Hematopoietic multipotent progenitor cell treated with erythropoietin and hydrocortisone succinate and interleukin-3 and kit ligand, for 6 days (in vitro differentiated cells): ENCODE results near the gene ARPC5L.
"Not testable (repeated sequence)": the region's sequence is repeated elsewhere in the genome, so short reads cannot be mapped to it uniquely, and the experiment has no call there.

Source experiments
- DNase-seq: peaks from one replicate; pipeline ENCODE4 v3.0.0-alpha.2; 2015

The ARPC5L gene

DNA sequence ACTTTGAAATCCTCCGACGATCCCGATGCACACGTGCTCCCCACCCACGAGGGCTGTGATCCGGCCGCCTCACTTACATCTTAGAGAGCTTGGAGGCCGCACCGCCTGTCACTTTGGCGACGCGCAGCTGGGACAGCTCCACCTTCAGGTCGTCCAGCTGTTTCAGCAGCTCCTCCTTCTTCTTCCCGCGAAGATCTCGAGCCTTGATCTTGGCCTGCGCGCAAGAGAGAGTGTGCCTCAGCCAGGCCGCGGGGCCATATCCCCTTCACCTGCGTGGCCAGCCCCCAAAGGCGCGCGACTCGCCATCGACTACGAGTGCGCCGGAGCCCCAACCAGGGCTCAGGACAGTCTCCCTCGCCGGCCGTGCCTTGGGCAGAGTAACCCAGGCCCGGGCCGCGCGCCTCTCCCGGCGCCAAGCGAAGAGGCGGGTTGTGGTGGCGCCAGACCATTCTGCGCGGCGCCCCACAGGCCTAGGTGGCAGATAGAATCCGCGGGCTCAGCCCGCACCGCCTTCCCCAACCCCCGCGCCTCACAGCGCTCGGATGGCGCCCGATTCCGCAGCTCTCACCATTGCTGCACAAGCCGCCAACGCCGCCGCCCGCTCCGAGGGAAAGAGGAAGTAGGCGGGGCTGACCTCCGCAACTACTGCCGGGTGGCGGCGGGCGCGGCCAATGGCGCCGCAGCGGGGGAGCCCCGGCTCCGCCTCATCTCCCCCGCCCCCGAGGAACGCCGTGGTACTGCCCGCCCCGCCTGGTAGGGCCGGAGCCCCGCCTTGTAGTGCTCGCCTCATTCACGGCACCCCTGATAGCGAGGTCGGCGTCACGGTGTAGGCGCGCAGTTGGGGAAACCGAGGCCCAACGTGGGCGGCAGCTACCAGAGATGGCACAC is at the start of gene ARPC5L, which contains the start of gene RPL35:
Gene ARPC5L, plus strand, starts transcription at position 789 of the 888 bp plus-strand sequence. CDS start 7,161 bp downstream, outside the sequence.
Gene RPL35, minus strand, starts transcription at position 616 of the 888 bp plus-strand sequence. Its CDS starts 45 bp downstream, at position 571.
- DNase-seq, result peak; percentile 97

DNA sequence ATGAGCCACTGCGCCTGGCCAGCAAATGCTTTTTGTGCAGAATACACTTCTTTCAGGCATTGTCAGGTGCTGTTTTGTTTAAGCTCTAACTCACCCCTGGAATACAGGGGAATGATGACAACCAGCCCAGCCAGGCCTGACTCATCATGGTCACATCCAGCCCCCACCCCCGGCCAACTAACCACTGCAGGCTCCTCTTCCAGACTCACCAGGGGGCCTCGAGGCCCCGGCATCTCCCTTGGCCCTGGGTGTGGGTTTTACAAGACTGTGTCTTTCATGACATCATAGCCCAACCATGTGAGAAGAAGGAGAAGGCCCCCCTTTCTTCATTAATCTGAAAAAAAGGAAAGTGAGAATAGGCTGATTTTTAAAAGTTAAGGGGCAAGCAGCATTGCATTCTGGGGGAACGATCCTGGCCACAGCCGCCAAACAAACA is 49.5 kb upstream of the ARPC5L start:
- DNase-seq, result no peak

DNA sequence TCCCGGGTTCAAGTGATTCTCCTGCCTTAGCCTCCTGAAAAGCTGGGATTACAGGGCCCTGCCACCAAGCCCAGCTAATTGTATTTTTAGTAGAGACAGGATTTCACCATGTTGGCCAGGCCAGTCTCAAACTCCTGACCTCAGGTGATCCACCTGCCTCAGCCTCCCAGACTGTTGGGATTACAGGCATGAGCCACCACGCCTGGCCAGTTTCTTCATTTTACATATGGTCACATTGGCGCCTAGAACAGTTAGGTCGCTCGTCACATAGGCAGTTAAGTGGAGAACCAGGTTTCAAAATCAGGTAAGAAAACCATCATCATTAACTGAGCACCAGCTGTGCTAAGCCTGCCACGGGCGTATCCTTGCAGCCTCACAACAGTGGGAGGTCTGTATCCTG is 48.9 kb upstream of the ARPC5L start:
- DNase-seq, result no peak

DNA sequence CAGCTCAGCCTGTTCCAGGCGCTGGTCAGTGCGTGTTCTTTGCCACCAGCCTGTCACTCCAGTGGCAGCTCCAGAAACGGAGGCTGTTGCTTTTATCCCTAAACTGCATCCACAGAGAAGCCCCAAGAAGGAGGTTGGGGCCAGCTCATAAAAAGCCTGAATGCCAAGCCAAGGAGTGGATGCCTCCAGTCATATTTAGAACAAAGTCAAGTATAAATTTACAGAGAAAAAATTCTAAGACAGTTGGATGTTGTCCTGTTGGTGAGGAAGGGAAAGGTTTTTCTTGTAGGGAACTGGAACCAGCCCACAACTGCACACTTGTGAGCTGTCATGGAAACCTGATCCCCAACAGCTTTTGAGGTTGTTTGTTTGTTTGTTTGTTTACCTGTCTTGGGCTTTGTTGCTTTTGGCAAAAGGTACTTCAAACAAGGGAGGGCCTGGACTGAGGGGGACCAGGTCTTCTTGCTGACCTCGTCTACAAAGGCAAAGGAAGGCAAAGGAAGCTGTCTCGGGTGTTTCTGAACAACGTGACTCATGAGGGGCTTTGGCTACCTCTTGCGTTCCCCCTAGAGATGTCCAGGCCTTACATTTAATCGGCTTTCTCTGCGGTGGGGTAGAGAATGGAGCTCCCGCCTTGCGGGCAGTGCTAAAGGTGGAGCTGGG is 48.3 kb upstream of the ARPC5L start:
- DNase-seq, result no peak

DNA sequence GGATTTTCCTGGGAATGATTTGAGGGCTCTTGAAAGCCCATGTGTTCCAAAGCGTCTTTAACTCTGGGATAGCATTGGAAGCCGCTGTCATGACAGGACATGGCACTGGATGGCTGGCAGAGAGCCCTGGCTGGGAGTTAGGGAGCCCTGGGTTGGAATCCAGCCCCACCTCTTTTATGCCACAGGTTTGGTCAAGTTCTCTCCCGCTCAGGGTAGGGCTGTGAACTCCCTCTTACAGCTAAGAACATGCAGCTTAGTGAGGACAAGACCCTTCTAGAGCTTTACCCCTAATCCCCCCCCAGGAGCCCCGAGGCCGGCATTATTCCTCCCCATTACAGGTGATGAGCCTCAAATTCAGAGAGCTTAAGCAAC is 47.8 kb upstream of the ARPC5L start:
- DNase-seq, result no peak

DNA sequence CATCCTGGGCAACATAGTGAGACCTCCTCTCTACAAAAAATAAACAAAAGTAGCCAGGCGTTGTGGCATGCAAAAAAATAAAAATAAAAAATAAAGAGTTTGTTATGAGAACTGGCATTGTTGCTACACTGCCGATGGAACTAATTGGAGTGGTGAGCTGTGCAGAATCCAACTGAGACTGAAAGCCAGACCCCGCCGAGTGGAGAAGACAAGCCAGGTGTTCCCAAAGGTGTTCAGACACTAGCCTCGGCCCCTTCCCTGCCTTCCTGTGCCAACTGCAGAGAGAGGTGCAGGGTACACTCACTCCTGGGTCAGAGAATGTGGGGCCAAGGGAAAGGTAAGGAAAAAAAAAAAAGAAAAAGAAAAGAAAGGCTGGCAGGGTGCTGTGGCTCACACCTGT is 46.3 kb upstream of the ARPC5L start:
- DNase-seq, result no peak

DNA sequence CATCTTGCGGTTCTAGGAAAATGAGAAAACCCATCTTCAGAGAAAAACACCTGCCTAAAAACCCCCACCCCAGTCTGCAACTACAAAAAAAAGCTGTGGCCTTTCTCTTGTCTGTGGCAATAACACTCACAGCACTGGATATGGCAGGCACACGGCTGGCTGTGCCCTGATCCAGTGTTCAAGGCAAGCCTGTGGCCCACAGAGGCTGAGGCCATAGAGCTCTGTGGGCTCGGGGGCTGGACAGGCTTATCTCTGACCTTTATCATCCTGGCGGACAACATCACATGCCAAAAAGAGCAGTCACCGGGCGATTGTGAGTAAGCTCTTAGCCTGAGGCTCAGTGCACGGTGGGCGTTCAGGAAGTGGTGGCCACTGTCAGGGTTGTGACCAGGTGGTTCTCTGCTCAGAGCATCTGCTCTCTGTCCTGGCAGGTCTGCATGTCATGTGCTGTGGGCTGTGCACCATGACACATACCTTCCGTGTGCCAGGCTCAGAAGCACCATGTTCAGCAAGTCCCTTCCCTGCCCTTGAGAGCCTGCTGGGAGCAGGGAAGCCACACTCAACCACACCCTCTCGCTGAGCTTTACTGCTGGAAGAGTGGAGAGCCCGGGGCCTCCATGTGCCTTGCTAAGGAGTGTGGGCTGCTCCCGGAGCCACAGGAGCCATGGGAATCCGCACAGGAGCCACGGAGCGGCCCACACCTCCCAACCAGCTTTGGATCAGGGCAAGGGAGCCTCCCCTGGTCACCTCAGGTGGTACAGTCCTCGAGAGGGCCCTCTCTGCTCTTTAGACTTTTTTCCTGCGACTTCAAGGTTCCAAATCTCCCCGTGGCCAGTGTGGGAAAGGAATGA is 43.3 kb upstream of the ARPC5L start:
- peak; percentile 26 for DNase-seq

DNA sequence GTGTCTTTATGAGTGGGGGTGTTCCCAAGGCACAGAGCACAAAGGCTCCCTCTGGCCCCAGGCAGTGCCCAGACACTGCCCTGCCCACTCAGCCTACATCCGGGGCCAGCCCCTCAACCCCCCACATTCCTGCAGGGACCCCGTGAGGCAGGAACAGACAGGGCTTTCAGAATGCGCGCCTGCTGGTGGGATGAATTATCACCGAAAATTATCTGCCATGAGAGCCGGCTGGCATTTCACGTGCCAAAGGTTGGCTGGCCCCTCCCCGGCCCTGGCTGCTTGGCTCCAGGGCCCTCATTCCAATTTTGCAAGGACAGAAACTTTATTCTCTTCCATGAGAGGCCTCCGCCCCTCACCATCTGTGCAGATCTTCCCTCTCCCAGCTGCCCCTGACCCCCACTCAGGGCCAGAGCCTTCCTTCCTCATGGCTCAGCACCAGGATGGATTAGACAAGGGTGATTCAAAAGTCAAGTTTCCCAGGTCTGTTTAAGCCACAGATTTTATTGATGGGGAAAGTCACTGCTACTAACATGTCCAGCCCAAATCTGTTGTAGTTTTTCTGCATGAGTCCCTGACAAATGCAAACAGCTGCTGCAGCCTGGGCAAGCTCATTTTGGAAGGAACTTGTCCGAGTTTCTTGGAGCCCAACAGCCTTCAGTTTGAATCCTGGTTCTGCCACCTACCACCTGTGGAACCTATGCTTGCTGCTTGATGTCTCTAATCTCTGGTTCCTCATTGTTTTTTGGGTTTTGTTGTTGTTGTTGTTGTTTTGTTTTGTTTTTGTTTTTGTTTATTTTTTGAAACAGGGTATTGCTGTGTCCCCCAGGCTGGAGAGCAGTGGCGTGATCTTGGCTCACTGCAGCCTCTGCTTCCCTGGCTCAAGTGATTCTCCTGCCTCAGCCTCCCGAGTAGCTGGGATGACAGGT is 41.0 kb upstream of the ARPC5L start:
- DNase-seq, result no peak

DNA sequence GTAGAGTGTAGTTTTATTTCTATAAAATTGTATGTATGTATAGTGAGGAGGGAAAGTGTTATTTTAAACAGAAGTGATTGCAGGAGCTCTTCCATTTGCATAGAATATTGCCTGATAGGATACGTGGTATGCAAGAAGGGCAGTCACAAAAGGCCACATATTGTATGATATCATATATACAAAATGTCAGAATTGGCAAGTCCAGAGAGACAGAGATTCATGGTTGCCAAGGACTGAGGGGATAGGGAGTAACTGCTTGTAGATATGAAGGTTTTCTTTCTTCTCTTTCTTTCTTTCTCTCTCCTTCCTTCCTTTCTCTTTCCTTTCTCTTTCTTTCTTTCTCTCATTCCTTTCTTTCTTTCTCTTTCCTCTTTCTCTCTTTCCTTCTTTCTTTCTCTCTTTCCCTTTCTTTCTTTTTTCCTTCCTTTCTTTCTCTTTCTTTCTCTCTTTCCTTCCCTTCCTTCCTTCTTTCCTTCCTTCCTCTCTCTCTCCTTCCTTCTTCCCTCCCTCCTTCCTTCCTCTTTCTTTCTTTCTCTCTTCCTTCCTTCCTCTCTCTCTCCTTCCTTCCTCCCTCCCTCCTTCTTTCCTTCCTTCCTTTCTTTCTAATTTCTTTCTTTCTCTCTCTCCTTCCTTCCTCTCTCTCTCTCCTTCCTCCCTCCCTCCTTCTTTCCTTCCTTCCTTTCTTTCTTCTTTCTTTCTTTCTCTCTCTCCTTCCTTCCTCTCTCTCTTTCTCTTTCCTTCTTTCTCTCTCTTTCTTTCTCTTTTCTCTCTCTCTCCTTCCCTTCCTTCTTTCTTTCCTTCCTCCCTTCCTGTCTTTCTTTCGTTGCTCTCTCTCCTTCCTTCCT is 33.2 kb upstream of the ARPC5L start:
- DNase-seq, result no peak

DNA sequence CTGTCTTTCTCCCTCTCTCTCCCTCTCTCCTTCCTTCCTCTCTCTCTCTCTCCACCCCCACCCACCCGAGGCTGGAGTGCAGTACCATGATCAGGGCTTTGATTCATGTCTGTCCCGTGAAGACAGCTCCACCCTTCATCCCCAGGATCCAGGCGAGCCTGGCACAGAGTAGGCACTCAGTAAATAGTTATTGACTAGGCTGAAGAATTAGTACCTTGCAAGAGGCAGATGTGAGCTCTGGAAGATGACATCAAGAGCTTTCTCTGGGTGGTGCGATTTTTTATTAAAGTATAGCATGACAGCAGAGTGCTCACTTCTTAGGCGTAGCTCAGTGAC is 32.6 kb upstream of the ARPC5L start:
- no peak for DNase-seq

DNA sequence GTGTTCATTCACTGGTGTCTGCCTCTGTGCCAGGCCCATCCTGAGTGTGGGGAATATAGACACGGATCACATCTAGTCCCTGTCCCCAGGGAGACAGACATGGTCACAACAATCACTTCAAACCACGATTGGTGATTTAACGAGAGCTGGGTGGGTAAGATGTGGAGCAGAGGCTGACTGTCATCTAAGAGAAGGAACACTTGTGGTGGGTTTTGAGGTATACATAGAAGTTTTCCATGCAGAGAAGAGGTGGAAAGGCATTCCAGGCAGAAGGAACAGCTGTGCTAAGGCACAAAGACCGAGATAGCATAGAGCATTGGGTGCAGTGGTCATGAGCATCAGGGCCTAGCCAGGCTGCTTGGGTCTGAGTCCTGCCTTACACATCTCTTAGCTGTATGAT is 31.3 kb upstream of the ARPC5L start:
- DNase-seq, result no peak

DNA sequence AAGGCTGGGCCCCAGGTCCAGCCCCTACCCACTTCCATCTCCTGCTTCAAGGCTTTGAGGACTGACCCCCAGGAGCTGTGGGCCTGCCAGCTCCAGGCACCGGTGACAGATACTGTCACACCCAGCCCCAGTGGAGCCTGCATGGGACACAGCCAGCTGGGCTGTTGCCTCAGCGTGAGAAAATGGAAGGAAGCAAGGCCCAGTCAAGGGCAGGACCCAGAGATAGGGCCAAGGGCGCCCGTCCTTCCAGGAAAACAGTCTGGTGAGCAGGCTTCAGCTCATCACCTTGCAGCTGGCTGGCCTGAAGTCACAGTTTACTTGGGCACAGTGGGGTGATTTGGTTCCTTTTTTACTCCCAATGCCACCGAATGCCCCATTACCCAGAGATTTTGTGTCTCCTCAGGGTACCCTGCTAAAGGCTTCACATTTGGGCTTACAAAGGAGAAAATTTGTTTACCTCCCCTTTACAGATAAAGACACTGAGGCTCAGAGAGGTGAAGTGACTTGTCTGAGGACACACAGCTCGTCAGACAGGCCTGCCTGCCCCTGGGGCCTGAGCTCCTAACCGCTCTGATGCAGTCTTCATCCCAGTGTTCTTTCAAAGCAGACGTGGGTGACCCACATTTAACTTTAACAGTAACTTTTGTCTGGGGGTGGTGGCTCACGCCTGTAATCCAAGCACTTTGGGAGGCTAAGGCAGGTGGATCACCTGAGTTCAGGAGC is 30.1 kb upstream of the ARPC5L start:
- DNase-seq, result peak; percentile 38

DNA sequence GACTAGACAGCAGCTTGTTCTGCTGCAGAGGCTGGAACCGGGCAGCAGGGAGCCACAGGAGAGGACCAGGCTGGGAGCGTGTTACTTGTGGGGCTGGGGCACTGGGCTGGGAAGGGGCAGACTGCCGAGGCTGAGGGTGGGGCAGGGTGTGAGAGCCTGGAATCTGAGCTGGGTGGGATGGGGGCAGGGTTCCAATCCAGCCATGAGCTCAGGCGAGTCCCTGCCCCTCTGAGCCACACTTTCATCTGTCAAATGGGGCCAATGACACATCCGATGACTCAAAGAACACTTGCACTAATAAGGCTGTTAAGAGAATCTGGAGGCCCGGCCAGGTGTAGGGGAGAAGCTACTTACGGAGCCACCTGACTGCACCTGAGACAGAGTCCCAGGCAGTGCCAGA is 27.3 kb upstream of the ARPC5L start:
- no peak for DNase-seq

DNA sequence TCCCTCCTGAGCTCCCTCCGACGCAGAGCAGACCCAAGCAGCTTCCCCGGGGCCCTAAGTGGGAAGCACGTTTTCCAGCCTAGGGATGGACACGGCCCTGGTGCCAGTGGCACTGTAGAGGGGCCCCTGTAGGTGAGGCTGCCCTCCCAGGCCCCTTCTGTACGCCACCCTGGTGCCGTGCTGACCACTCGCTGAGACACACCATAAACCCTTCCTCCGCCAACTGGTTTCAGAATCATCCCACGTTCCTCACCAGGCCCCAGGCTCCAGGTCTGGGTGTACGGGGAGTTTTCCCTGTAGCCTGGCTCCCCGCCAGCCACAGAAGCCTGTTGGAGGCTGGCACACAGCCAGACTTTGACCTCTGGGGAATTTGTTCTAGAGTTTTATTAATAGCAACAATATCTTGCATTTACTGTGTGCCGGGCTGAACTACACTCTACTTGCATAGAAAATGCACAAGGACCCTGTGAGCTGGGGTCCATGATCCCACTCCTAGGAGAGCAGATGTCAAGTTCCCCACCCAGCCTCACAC is 26.8 kb upstream of the ARPC5L start:
- peak; percentile 47 for DNase-seq

DNA sequence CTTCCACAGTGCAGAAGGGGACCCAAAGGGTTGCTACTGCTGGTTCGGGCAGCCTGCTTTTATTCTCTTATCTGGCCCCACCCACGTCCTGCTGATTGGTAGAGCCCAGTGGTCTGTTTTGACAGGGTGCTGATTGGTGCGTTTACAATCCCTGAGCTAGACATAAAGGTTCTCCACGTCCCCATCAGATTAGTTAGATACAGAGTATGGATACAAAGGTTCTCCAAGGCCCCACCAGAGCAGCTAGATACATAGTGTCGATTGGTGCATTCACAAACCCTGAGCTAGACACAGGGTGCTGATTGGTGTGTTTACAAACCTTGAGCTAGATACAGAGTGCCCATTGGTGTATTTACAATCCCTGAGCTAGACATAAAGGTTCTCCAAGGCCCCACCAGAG is 23.8 kb upstream of the ARPC5L start:
- DNase-seq, result not testable (repeated sequence)

DNA sequence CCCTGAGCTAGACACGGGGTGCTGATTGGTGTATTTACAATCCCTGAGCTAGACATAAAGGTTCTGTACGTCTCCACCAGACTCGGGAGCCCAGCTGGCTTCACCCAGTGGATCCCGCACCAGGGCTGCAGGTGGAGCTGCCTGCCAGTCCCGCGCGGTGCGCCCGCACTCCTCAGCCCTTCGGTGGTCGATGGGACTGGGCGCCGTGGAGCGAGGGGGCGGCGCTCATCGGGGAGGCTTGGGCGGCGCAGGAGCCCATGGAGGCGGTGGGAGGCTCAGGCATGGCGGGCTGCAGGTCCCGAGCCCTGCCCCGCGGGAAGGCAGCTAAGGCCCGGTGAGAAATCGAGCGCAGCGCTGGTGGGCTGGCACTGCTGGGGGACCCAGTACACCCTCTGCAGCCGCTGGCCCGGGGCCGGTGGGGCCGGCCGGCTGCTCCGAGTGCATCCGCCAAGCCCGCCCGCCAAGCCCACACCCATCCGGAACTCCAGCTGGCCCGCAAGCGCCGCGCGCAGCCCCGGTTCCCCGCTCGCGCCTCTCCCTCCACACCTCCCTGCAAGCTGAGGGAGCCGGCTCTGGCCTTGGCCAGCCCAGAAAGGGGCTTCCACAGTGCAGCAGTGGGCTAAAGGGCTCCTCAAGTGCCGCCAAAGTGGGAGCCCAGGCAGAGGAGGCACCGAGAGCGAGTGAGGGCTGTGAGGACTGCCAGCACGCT is 23.2 kb upstream of the ARPC5L start:
- DNase-seq, result not testable (repeated sequence)

DNA sequence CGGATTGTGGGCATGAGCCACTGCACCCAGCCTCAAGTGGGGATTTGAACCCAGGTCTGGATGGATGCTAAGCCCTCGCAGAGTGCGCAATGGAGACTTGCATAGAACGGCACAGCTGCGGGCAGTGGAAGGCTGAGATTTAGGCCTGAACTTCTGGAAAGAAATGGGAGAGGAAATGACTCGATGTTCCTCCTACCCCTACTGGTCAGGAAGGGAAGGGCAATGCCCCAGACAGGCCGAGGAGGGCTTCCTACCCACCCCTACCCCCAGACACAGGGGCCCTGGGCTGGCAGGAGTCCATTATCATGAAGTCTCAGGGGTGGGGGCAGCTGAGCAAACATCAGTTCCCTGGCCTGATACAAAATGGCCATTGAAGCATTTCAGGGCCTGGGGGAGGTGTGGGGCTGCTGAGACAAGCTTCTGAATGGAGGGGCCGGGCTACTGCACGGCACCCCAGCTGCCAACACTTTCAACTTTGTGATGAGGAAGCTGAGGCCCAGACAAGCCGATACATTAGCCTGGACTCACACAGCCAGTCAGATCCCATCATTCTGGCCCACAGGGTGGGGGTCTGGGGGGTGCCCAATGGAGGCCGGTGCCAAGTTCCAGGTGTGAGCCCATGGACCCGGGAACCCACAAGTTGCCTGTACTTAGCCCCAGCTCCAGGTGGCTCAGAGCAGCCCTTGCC is 22.2 kb upstream of the ARPC5L start:
- peak; percentile 47 for DNase-seq

DNA sequence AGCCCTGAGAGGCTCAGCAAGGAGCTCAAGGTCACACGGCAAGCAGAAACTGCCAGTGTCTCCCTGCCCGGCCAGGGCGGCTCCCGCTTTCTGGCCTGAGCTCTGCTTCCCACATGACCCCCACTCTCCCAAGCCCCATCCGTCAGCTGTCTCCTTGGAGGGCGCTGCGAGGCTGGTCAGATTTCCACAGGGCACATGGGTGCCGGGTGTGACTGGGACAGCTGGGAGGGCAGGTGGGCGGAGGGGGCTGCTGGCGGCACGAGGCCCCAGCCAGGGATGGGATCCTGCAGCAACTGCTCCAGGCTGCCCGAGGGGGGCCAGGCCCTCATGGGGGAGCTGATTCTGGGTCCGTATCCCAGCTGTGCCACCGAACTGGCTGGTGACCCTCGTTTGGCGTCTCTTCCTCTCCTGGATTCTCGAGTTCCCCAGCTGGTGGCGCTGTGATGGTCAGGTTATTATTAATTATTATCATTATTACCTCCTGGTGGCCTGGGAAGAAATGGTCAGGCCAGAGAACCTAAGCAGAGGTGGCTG is 21.6 kb upstream of the ARPC5L start:
- DNase-seq, result peak; percentile 56
